Activated CD4-positive, alpha-beta T cell treated with anti-CD3 and anti-CD28 coated beads for 24 hours (primary cell): ENCODE results near the gene MCM7.

Experiments
- DNase-seq, 2 donors: peaks; one replicate each; pipeline ENCODE4 v3.0.0-alpha.2; 2020; ENCODE audit warnings: low read depth in 2 of 2

The MCM7 gene

GRCh38 chr7:100122568-100122967, 21.4 kb upstream of the MCM7 start:
- DNase-seq, result no peak

DNA sequence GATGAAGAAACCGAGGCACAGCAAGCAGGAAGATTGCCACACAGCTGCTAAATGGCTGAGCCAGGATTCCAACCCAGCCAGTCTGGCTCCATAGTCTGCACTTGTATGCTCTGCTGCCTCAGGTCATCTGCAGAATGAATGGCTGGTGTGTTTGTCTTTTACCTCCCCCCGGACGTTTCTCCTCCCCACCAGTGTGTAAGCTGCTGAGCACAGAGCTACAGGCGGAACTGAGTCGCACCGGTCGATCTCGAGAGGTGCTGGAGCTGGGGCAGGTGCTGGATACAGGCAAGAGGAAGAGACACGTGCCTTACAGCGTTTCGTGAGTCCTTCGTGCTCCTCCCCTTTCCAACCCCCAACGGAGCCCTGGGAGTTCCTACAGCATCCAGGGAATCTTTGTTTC, 20.9 kb upstream of the MCM7 start:
- DNase-seq, result no peak

GRCh38 chr7:100120733-100121036, 19.5 kb upstream of the MCM7 start:
- no peak for DNase-seq

DNA sequence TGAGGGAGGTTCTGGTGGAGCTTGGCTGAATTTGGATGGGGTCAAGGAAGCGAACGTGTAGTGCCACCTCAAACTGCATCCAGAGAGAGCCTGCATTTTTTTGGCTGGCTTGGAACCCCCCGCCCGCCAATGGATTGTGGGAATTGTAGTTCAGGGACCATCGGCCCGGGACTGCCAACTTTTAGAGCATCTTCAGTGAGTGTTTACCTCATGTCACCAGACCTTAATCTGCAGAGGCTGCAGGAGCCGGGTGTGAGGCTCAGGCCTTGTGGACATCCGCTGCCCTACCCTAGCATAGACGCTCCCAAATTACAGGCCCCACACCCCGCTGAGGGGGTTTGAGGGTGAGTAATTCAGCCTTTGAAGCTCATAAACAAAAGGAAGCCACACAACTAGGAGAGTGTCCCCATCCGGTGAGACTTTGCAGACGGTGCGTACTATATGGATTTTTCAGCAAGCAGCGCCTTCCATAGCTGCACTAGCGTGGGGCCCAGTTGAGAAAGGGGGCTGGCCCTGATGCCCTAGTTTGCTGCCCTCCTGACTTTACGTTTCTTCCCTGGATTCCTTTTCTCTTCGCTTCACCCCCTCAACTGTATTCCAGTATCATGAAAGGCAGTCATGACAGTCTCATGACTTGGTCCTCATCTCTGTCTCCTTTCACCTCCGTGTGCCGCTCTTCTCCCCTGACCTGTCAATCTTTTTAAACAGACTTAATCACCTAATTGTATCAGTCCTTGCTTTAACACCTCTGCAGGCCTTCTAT, 19.0 kb upstream of the MCM7 start:
- peak; percentile 49 to 55 for DNase-seq

- peak; percentile 93 to 96 for DNase-seq
Measured at GRCh38 chr7:100119072-100119969, 18.1 kb upstream of the MCM7 start, which contains the start of the genes CNPY4 and TAF6. TSS of gene CNPY4 (plus strand) at chr7:100119634. CDS start at chr7:100119745, 111 bp downstream. TSS of gene TAF6 (minus strand) at chr7:100119358. CDS start at chr7:100114209, 5,149 bp downstream.

- no peak for DNase-seq
Measured at GRCh38 chr7:100118388-100119071, 17.3 kb upstream of the MCM7 start.

GRCh38 chr7:100115026-100115425, 13.8 kb upstream of the MCM7 start:
- DNase-seq, result no peak

- no peak for DNase-seq
Measured at GRCh38 chr7:100111914-100112313, 10.7 kb upstream of the MCM7 start.

DNA sequence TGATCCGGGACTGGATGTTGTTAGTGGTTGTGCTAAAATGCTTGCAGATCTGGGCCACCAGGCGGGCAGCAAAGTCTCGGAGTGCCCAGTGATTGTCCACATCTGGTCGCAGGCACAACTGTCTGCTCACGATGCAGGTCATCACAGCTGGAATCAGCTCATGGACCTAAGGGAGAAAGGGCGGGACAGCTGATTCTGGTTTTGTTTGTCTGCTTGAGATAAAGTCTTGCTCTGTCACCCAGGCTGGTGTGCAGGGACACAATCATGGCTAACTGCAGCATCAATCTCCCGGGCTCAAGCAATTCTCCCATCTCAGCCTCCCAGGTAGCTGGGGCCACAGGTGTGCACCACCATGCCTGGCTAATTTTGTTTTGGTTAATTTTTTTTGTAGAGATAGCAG, 10.0 kb upstream of the MCM7 start:
- DNase-seq, result no peak

DNA sequence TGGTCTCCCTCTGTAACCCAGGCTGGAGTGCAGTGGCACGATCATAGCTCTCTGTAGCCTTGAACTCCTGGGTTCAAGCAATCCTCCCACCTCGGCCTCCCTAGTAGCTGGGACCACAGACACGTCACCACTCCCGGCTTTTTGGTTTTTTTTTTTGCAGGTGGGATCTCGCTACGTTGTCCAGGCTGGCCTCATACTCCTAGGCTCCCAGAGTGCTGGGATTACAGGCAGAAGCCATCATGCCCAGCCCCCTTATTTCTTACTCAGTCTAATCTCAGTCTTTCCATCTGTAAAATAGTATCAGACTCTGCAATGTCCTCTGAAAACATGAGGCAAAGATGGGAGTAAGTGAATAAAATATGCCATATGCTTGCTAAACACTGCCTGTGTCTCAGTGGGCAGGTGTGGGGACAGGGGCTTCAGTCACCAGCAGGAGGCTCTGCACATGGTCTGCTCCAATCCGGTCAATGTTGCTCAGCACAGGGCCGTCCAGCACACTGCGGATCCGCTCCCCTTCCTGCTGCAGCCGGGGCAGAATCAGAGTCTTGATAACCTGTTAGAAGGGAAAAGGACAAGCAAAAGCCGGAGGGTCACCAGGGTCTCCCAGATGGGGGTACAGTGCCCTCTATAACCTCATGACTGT, 8.4 kb upstream of the MCM7 start:
- DNase-seq, result no peak

DNA sequence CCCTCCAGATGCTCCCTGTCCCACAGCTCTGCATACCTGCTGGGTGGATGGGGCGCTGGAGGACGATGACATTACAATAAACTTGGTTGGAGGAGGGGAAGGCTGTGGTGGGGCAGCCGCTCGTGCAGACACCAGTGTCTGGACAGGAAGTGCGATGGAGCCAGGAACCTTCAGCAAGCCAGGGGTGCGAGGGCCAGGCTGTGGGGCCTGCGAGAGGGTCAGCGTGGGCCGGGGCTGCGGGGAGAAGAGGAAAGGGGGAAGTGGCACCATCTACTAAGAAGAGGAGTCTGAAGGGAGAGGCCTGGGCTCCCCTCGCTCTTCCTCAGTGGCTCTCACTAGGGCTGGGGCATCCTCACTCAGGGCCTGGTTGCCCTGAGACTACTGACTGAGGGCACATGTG, 6.7 kb upstream of the MCM7 start:
- DNase-seq, result no peak

- no peak for DNase-seq
Measured at GRCh38 chr7:100107125-100107737, 6.0 kb upstream of the MCM7 start.

DNA sequence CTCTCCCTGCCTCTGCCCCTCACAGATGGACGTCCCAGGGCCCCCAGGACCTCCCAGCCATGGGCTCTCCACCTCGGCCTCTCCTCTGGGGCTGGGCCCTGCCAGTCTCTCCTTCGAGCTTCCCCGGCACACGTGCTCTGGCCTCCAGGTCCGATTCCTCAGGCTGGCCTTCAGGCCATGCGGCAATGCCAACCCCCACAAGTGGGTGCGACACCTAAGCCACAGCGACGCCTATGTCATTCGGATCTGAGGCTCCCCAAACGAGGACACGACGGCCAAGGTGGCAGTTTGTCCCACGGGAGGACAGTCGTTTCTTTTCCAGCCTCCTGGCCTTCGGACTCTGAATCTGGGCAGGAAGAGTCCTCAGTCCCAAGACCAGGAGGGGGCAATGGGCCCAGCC, 5.4 kb upstream of the MCM7 start:
- no peak for DNase-seq

- no peak for DNase-seq
Measured at GRCh38 chr7:100105534-100105933, 4.3 kb upstream of the MCM7 start.

GRCh38 chr7:100102950-100103840, 2.0 kb upstream of the MCM7 start:
- DNase-seq, result no peak

- DNase-seq, result peak; percentile 75
Measured at GRCh38 chr7:100100420-100101015, 679 bp downstream of the MCM7 start.

DNA sequence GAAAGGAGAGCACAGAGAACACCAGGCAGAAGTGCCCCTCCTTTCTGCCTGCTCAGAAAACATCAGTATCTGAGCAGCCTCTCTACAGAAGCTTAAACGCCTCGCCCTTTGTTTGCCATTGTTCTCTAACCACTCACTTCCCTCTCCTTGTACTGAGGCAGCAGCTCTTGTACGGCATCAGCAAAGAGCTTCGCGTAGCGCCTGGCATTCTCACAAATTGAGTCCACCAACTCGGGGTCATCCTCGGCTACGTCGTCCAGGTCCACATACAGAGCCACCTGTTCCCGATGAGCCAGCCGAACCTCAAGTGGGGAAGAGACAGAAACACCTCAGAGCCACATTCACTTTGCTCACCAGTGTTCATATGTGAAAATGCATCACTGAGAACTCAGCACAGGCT, 1.7 kb downstream of the MCM7 start:
- DNase-seq, result no peak

DNA sequence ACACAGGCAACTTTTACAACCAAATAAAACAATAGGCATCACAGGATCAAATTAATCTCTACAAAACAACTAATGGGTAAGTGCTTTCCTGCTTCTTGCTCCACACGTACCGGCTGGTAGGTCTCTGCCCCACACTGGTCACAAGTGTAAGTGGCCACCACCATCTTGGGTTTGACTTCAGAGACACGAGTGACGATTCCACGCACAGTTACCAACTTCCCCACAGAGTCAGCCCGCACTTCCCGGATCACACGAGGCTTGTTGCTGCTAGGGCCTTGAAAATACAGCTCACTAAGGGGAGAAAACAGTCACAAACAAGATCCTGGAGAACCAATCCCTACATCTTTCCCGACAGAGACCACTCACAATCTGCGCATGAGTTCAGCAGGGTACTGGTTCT, 2.3 kb downstream of the MCM7 start:
- no peak for DNase-seq

- DNase-seq, result no peak
Measured at GRCh38 chr7:100095704-100096103, 5.5 kb downstream of the MCM7 start.

DNA sequence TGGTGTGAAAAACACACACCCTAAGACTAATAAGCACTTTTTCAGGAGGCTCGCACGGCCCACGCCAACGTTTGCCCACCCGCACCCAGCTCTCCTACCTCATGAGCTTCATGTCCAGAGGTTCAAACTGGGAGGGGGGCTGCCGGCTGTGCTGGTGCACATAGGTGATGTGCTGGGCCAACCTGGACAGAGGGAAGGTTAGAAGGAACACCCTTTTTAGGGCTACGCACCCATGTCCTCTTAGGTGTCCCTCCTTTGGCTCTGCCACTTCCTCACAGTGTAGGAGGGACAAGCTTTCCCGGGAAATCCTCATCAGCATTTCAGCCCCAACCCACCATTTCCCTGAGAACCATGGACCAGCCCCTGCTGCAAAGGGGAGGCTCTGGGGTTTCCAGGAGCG, 5.9 kb downstream of the MCM7 start:
- no peak for DNase-seq
